GM23248 (cell line): ENCODE measurements around the gene TRDN.

Source experiments
- EZH2 ChIP-seq: fragments of 200-600 bp; sonication (generic); IDR thresholded peaks from 2 replicates; pipeline ENCODE4 v1.6.1; 2018; ENCODE audit warnings: antibody characterized with exemption, mild to moderate bottlenecking; ENCODE audit not compliant: insufficient read depth, poor library complexity, severe bottlenecking
- EZH2phosphoT487 ChIP-seq: fragments of 200-600 bp; sonication (generic); IDR thresholded peaks from 2 replicates; pipeline ENCODE4 v1.6.1; 2018; ENCODE audit warnings: antibody characterized with exemption, moderate library complexity, mild to moderate bottlenecking, low read depth; ENCODE audit not compliant: insufficient read depth

DNA sequence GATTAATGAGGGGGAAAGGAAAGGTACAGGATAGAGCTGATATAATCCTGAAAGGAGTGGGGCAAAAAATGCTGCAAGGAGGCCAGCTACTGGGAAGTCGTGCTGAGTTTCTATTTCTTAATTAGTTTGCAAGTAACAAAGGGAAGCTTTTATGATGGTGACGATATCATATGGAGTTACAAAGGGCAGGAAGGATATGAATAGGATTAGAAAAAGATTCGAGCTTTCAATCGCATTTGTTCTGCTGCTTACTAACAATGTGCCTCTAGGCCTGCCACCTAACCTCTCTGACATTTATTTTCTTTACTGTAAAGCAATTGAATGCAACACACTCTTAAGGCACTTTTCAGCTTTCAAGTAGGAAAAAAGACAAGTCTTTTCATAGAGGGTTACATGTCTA, 421.5 kb downstream of the TRDN start:
- TF ChIP-seq EZH2 (no peak), EZH2phosphoT487 (no peak)
